Activated effector memory CD4-positive, alpha-beta T cell treated with Interleukin-2 at 50 U/mL for 16 hours (primary cell): ENCODE measurements around the gene SYDE2.

Experiments used
- DNase-seq: peaks from one replicate; pipeline ENCODE4 v3.0.0-alpha.2; 2020

Gene SYDE2

GRCh38 chr1:85115933-85116332, 84.9 kb downstream of the SYDE2 start:
- DNase-seq = no peak

- DNase-seq = no peak
Observed at GRCh38 chr1:85111695-85112094, 89.1 kb downstream of the SYDE2 start.

GRCh38 chr1:85109475-85109874, 91.3 kb downstream of the SYDE2 start:
- peak; percentile 6 for DNase-seq
